PFSK-1 (cell line): ENCODE measurements around the gene AOAH.

ENCODE experiments used
- FOXP2 ChIP-seq: optimal IDR thresholded peaks from 2 replicates; pipeline ENCODE3; 2011; ENCODE audit warnings: borderline replicate concordance, control low read depth, inconsistent platforms; ENCODE audit not compliant: insufficient read depth; ENCODE audit errors: extremely low read length, extremely low read depth
- POLR2AphosphoS5 ChIP-seq: IDR thresholded peaks from 2 replicates; pipeline ENCODE4 v1.6.1; 2012; ENCODE audit warnings: low read depth, mild to moderate bottlenecking, control low read depth, low read length, moderate library complexity
- REST ChIP-seq, 2 experiments: IDR thresholded peaks; 2 replicates each; pipeline versions ENCODE4 v1.6.1 to v1.8.0; 2011 to 2012; ENCODE audit warnings: low read depth in 2 of 2, low read length in 2 of 2, control low read depth in 1 of 2, inconsistent platforms in 1 of 2, mild to moderate bottlenecking in 1 of 2, moderate library complexity in 1 of 2; ENCODE audit not compliant: insufficient read depth in 1 of 2
- TAF1 ChIP-seq: IDR thresholded peaks from 2 replicates; pipeline ENCODE4 v1.6.1; 2012; ENCODE audit warnings: low read length, control low read depth, borderline replicate concordance; ENCODE audit not compliant: insufficient read depth

DNA sequence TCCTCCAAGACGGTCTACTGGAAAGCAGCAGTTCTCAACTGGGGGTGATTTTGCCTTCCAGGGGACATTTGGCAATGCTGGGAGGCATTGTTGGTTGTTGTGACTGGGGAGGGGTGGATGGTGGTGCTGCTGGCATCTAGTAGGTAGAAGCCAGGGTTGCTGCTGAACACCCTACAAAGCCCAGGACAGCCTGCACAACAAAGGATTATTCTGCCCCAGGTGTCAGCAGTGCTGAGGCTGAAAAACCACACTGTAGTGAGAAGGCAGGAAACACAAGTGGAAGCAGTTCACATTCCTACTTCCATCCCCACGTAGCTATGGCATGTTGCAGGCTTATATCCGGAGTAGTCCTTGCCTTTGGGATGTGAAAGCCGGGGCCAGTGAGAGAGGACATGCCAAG, 86.9 kb downstream of the AOAH start:
- TF ChIP-seq POLR2AphosphoS5 (no peak), TAF1 (no peak), FOXP2 (no peak), REST (IDR thresholded peaks at IDR 0.05; ENCODE audit: insufficient read depth in 1 of 2, low read depth in 2 of 2, low read length in 2 of 2) (no peak)
